Activated CD8-positive, alpha-beta T cell treated with anti-CD3 and anti-CD28 coated beads, Interleukin-2, amount 10 ng/mL, durations not matched to agents 7 days and 5 days (primary cell): Measurements from ENCODE around the gene KCTD19. TPM values are rescaled to one million over a fixed set of nuclear protein-coding genes. Genes with fewer than 3 reads are reported as not detected.
A peak's percentile ranks its signal among the peaks of the same experiment; 100 is the strongest.

Experiments
- ATAC-seq: fragments of 150-1000 bp; cut with Tn5 transposase; one replicate; pipeline ENCODE4 v1.10.0; 2021; ENCODE audit warnings: moderate library complexity
- CTCF ChIA-PET: fragments of 350-600 bp; sonication (Branson Sonifier 250); formaldehyde crosslinking; loops from one replicate; lab custom pipeline; 2021; ENCODE audit warnings: antibody characterized with exemption; lab: Charles Lee
- POLR2A ChIA-PET: fragments of 350-600 bp; sonication (Branson Sonifier 250); formaldehyde crosslinking; loops from one replicate; lab custom pipeline; 2021; ENCODE audit warnings: antibody characterized with exemption; lab: Charles Lee
- DNase-seq: peaks from one replicate; pipeline ENCODE4 v3.0.0-alpha.2; 2020
- H3K27ac Mint-ChIP-seq: one replicate; pipeline ENCODE4 v1.8.0; 2021; ENCODE audit warnings: mild to moderate bottlenecking, mixed read lengths
- H3K27me3 Mint-ChIP-seq: one replicate; pipeline ENCODE4 v1.8.0; 2021; ENCODE audit warnings: low read depth, mixed read lengths
- H3K36me3 Mint-ChIP-seq: one replicate; pipeline ENCODE4 v1.8.0; 2021; ENCODE audit warnings: low read depth, mixed read lengths
- H3K4me1 Mint-ChIP-seq: one replicate; pipeline ENCODE4 v1.8.0; 2021; ENCODE audit warnings: low read depth, mixed read lengths
- H3K4me3 Mint-ChIP-seq: one replicate; pipeline ENCODE4 v1.8.0; 2021; ENCODE audit warnings: mild to moderate bottlenecking, mixed read lengths
- H3K9me3 Mint-ChIP-seq: one replicate; pipeline ENCODE4 v1.8.0; 2022; ENCODE audit warnings: mixed read lengths; ENCODE audit not compliant: insufficient read depth
- total RNA-seq, 2 experiments: library from RNA; stranded (reverse); gene quantifications; one replicate each; pipeline ENCODE4 v1.2.3, GENCODE V29; 2021

KCTD19 gene
- total RNA-seq, 2 experiments from 2014 or later = 0.65 to 1.1 TPM

DNA sequence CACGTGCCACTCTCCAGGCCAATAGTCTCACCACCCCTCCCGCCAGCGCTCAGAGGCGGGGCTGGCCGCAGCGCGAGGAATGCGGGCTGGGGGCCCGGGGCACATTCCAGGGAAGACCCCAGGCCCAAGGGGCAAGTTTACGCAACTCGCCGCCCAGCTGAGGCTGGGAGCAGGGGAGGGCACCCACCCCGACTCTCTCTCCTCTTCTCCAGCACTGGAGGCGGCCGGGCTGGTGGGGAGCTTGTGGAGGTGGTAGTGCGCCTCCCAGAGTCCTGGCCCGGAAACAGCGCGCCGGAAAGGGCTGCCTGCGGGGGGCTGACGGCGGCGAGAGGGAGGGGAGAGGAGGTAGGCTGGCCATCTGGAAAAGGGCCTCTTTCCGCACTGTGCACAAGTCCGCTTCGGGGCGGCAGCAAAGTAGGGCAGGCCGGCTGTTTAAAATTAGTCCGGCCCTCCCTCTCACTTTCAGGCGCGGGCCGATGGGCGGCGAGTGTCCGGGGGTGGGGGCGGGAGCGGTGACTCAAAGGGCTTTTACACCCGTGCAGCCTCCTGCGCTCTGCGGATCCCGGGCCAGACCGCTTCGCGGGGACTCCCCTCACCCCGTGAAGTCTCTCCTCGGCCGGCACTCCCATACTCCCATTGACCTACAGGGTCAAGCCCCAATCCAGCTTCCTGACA is 80.3 kb downstream of the KCTD19 start:
- H3K36me3 Mint-ChIP-seq = peaks cover 16% of the 10 kb centered on the region
- peak overlapping the region; percentile 88 for H3K4me3 Mint-ChIP-seq
- H3K4me1 Mint-ChIP-seq = peaks cover 67% of the 10 kb centered on the region
- H3K27me3 Mint-ChIP-seq = peaks cover 9% of the 10 kb centered on the region
- peak overlapping the region; percentile 90 for H3K27ac Mint-ChIP-seq
- DNase-seq (peak; percentile 77), ATAC-seq (peak; percentile 10)
- ChIA-PET CTCF (interaction anchor here (1.0 to 7.3 kb wide), 10 partner anchors 15 to 275 kb away, joined by 3 to 64 read pairs (median 7); partner anchors contain the start of gene TMEM208), POLR2A (interaction anchor here (0.6 to 5.9 kb wide), 6 partner anchors 9 to 45 kb away, joined by 3 to 70 read pairs (median 3); partner anchors contain the start of gene TMEM208)
- no peaks in the 10 kb centered on the region for H3K9me3 Mint-ChIP-seq

DNA sequence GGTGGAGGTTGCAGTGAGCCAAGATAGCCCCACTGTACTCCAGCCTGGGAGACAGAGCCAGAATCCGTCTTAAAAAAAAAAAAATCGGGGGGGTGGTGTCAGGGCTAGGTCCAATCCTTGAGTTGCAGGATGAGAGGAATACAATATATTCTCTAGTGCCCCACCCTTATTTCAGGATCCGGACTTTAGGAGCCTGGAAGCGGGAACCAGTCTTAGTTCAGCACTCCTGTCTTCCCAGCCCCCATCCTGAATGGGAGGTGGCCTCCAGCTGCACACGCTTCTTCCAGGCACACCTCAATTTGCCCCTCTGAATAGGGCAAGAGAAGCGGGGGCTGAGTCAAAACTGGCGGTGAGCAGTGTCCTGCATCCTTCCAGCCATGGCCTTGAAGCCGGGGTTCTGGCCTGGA is 80.9 kb downstream of the KCTD19 start:
- H3K36me3 Mint-ChIP-seq = peaks cover 17% of the 10 kb centered on the region
- peak overlapping the region; percentile 88 for H3K4me3 Mint-ChIP-seq
- DNase-seq = no peak
- no peaks in the 10 kb centered on the region for H3K9me3 Mint-ChIP-seq
- POLR2A ChIA-PET = interaction anchor here (0.8 to 5.9 kb wide), 5 partner anchors 8 to 45 kb away, joined by 3 to 70 read pairs (median 3); partner anchors contain the start of gene TMEM208
- H3K4me1 Mint-ChIP-seq = peaks cover 68% of the 10 kb centered on the region
- no peak for ATAC-seq
- H3K27ac Mint-ChIP-seq = peak overlapping the region; percentile 92
- CTCF ChIA-PET = interaction anchor here (1.2 to 7.3 kb wide), 6 partner anchors 19 to 276 kb away, joined by 3 to 64 read pairs (median 7); partner anchors contain the start of gene TMEM208
- peaks cover 9% of the 10 kb centered on the region for H3K27me3 Mint-ChIP-seq

DNA sequence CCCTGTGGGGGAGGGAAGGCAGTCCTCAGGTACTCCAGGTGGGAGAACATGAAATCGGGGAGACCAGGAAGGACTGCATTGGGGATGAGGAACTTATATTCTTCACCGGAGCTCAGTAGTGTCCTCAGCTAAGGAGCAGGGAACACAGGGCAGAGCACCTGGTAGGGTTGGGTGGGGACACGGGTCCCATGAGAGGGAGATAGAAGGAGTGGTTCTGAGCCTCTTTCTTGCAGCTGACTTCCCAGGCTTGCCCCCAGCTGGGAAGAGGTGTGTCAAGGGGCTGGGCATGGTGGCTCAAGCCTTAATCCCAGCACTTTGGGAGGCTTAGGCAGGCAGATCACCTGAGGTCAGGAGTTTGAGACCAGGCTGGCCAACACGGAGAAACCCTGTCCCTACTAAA is 81.4 kb downstream of the KCTD19 start:
- H3K27me3 Mint-ChIP-seq = peaks cover 7% of the 10 kb centered on the region
- peak overlapping the region; percentile 88 for H3K4me3 Mint-ChIP-seq
- H3K27ac Mint-ChIP-seq = peak overlapping the region; percentile 92
- H3K4me1 Mint-ChIP-seq = peaks cover 67% of the 10 kb centered on the region
- H3K9me3 Mint-ChIP-seq = no peaks in the 10 kb centered on the region
- ATAC-seq (no peak), DNase-seq (no peak)
- peaks cover 17% of the 10 kb centered on the region for H3K36me3 Mint-ChIP-seq
- ChIA-PET POLR2A (interaction anchor here (1.2 to 5.9 kb wide), 4 partner anchors 12 to 415 kb away, joined by 3 to 70 read pairs (median 4); partner anchors contain the start of genes ACD, ATP6V0D1 and TMEM208), CTCF (interaction anchor here (0.7 to 7.3 kb wide), 9 partner anchors 9 to 283 kb away, joined by 3 to 64 read pairs (median 5); partner anchors contain the start of gene TMEM208)

DNA sequence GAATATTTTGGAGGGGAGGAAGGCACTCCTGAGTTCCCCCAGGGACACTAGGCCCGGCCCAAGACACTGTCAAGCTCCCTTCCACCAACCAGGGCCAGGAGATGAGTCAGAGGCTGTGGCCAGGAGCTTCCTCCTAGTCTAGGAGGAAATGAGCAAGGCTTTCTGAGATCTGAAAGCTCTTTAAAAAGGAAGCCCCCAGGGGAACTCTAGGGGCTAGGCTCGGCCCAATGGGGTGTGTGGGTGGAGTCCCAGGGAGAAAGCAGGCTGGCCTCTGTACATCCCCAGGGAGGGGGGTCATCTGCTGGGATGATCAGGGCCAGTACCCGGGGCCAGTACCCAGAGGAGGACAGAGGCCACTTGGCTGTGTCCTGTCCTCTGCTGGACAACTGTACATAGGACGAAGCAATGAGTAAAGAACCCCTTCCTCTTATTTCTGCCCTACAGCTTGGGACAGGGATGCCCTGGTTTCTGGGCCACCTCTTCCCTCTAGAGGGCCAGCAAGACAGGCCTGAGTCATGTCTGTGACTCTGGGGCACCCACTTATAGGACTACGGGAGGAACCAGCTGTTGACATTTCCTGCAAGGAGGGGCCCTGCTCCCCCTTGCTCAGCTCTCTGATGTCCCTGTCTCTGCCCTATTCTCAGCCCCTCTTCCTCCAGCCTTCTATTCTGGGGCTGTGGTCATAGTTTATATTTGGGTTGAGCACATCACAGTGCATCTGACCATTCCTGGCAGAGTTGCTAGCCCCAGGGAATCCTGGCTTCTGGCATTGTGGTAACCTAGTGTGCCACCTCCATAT is 82.0 kb downstream of the KCTD19 start:
- CTCF ChIA-PET = interaction anchor here (0.6 to 7.3 kb wide), 17 partner anchors 8 to 297 kb away, joined by 3 to 64 read pairs (median 4); partner anchors contain the start of genes ATP6V0D1, LRRC36, TMEM208 and TRADD
- H3K4me1 Mint-ChIP-seq = peaks cover 61% of the 10 kb centered on the region

DNA sequence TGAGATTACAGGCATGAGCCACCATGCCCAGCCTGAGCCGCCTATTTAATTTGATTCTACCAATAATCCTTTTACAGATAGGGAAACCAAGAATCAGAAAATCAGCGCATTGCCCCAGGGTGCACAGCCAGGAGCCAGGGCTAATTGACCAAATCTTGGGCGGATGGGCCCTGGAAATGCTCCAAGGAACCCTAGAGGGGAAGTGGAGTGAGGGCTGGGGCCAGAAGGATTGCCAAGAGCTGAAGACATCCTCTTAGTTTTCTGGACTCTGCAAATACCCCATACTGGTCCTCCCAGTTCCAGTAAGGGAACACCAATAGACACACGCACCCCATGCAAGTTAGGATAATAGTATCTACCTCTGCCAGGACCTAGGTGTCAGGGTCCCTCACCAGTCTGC is 83.1 kb downstream of the KCTD19 start:
- Mint-ChIP-seq H3K36me3 (peaks cover 21% of the 10 kb centered on the region), H3K27me3 (no peaks in the 10 kb centered on the region), H3K4me1 (peaks cover 54% of the 10 kb centered on the region), H3K9me3 (no peaks in the 10 kb centered on the region), H3K4me3 (no peak overlapping the region), H3K27ac (peak overlapping the region; percentile 92)
- no peak for DNase-seq
- POLR2A ChIA-PET = interaction anchor here (1.1 to 5.9 kb wide), 3 partner anchors 9 to 18 kb away, joined by 3 to 70 read pairs (median 5); partner anchors contain the start of gene TMEM208
- CTCF ChIA-PET = interaction anchor here (0.9 to 7.3 kb wide), 8 partner anchors 7 to 238 kb away, joined by 3 to 64 read pairs (median 4); partner anchors contain the start of genes ATP6V0D1 and TMEM208
- no peak for ATAC-seq

More for the DNA sequence above, 82.0 kb downstream of the KCTD19 start:
- H3K27me3 Mint-ChIP-seq = peaks cover under 1% of the 10 kb centered on the region
- DNase-seq (peak; percentile 88), ATAC-seq (peak; percentile 65)
- H3K27ac Mint-ChIP-seq = peak overlapping the region; percentile 92
- POLR2A ChIA-PET = interaction anchor here (0.6 to 5.9 kb wide), 7 partner anchors 11 to 416 kb away, joined by 3 to 70 read pairs (median 4); partner anchors contain the start of genes ACD, ATP6V0D1 and TMEM208
- H3K4me3 Mint-ChIP-seq = peak overlapping the region; percentile 88
- H3K9me3 Mint-ChIP-seq = no peaks in the 10 kb centered on the region
- H3K36me3 Mint-ChIP-seq = peaks cover 17% of the 10 kb centered on the region

DNA sequence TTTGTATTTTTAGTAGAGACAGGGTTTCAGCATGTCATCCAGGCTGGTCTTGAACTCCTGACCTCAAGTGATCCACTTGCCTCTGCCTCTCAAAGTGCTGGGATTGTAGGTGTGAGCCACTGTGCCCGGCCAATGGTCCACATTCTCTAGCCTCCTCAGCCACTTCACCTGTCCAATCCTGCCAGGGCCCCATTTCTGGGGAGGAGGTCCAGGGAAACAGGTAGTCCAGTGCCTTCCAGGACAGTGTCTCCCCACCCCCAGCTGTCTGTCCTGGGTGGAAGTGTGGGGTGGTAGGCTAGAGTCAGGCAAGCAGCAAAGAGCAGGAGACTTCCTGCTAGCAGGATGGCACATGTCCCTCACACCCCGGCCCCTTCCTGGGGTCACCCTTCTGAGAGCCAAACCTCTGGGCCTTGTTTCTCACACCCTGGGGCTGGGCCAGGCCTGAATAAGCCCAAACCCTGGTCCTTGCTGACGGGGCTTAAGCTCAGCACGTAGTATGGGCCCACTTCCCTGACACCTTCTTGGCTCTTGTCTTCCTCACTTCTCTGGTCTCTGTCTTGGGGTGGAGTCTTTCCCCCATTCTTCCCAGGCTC is 84.3 kb downstream of the KCTD19 start:
- no peak overlapping the region for H3K4me3 Mint-ChIP-seq
- ATAC-seq = no peak
- H3K27ac Mint-ChIP-seq = peak overlapping the region; percentile 83
- ChIA-PET POLR2A (interaction anchor here (1.8 kb wide), 1 partner anchor 15 kb away, joined by 7 read pairs; the partner anchor contains the start of gene TMEM208), CTCF (interaction anchor here (0.9 to 7.3 kb wide), 3 partner anchors 15 to 57 kb away, joined by 3 to 64 read pairs (median 4); partner anchors contain the start of gene TMEM208)
- H3K27me3 Mint-ChIP-seq = no peaks in the 10 kb centered on the region
- DNase-seq = no peak
- peaks cover 34% of the 10 kb centered on the region for H3K36me3 Mint-ChIP-seq
- no peaks in the 10 kb centered on the region for H3K9me3 Mint-ChIP-seq
- peaks cover 51% of the 10 kb centered on the region for H3K4me1 Mint-ChIP-seq

DNA sequence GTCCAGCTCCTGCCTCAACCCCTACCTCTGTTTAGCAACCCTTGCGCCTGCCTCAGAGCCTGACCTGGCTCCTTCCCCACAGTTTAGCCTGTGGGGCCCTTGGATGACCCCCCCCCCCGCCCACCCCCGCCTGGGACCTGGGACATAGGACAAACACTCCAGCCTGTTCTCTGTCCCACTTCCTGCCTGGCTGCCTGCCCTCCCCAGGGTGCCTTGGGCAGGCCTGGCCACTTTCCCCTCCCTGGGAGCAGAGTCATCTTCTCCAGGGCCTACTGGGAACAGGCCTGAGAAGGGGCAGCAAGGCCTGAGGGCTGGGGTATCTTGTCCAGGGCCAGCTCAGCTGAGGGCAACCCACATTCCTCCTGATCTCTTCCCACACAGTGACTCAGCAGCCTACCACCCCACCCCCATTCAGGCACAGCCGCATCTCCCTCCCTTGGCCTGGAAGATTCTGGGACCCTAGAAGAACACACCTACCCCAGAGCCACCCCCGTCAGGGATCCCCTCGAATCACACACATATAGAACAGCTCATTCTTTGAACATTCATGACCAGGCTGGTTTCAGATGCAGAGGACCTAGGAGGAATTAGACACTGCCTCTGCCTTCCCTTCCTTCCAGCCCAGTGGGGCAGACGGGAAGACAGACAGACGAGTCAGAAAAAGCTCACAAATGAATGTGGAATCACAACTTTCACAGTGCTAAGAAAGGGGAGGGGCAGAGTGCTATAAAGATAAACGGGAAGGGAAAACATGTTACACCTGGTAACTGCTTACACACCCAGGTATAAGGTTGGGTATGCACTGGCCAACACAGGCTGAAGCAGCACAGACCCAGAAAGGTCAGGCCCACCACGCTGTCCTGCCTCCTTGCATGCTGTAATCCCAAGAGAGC is 85.3 kb downstream of the KCTD19 start:
- no peak for DNase-seq

DNA sequence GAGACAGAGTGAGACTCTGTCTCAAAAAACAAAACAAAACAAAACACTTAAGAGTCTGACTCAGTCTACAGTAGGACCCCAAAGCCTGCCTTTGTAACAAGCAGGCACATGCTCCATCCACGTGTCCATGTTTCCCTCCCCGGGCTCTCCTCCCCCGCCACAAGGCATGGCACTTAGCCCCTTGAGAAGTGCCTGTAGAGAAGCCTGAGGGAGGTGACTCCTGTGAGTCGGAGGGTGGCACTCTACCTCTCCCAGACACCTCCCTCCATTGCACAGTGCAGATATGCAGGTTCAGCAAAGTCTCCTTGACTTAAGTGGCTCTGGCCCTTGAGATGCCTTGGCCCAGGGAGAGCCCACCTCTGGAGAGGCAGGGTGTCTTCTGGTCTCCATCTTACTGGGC is 86.0 kb downstream of the KCTD19 start:
- ATAC-seq (no peak), DNase-seq (no peak)
- no peak overlapping the region for H3K4me3 Mint-ChIP-seq
- H3K9me3 Mint-ChIP-seq = no peaks in the 10 kb centered on the region
- ChIA-PET CTCF (no interaction called here), POLR2A (interaction anchor here (0.8 to 1.8 kb wide), 3 partner anchors 9 to 240 kb away, joined by 3 to 7 read pairs (median 5); partner anchors contain the start of gene TMEM208)
- H3K4me1 Mint-ChIP-seq = peaks cover 51% of the 10 kb centered on the region
- H3K36me3 Mint-ChIP-seq = peaks cover 49% of the 10 kb centered on the region
- no peaks in the 10 kb centered on the region for H3K27me3 Mint-ChIP-seq
- H3K27ac Mint-ChIP-seq = no peak overlapping the region

More for the DNA sequence above, 85.3 kb downstream of the KCTD19 start:
- peaks cover 53% of the 10 kb centered on the region for H3K4me1 Mint-ChIP-seq
- peaks cover 42% of the 10 kb centered on the region for H3K36me3 Mint-ChIP-seq
- no peak overlapping the region for H3K4me3 Mint-ChIP-seq
- ChIA-PET CTCF (interaction anchor here (1.5 kb wide), 1 partner anchor 14 kb away, joined by 4 read pairs; the partner anchor contains the start of gene TMEM208), POLR2A (interaction anchor here (1.8 kb wide), 2 partner anchors 10 to 14 kb away, joined by 5 to 7 read pairs; partner anchors contain the start of gene TMEM208)
- H3K27me3 Mint-ChIP-seq = no peaks in the 10 kb centered on the region
- no peaks in the 10 kb centered on the region for H3K9me3 Mint-ChIP-seq
- no peak for ATAC-seq
- H3K27ac Mint-ChIP-seq = peak overlapping the region; percentile 75
